Measurements from ENCODE around the gene SLC37A3.
"Not testable (repeated sequence)": the region's sequence is repeated elsewhere in the genome, so short reads cannot be mapped to it uniquely, and the experiment has no call there.

The SLC37A3 gene

GRCh38 chr7:140345426-140345825 is 52.9 kb downstream of the SLC37A3 start:
- DNase-seq: no peak

- no peak for DNase-seq
Observed at GRCh38 chr7:140342727-140343514, 55.4 kb downstream of the SLC37A3 start.

GRCh38 chr7:140338959-140339358 is 59.4 kb downstream of the SLC37A3 start:
- DNase-seq: not testable (repeated sequence)

GRCh38 chr7:140334341-140335057 is 63.8 kb downstream of the SLC37A3 start:
- DNase-seq: no peak

GRCh38 chr7:140333686-140334085 is 64.6 kb downstream of the SLC37A3 start:
- no peak for DNase-seq

- no peak for DNase-seq
Observed at GRCh38 chr7:140333223-140333622, 65.1 kb downstream of the SLC37A3 start.

- no peak for DNase-seq
Observed at GRCh38 chr7:140330595-140330994, 67.7 kb downstream of the SLC37A3 start.

- no peak for DNase-seq
Observed at GRCh38 chr7:140330128-140330527, 68.2 kb downstream of the SLC37A3 start.

GRCh38 chr7:140327261-140327661 is 71.1 kb downstream of the SLC37A3 start:
- no peak for DNase-seq

GRCh38 chr7:140326116-140326928 is 72.0 kb downstream of the SLC37A3 start:
- DNase-seq: peak; percentile 48

GRCh38 chr7:140325600-140325999 is 72.7 kb downstream of the SLC37A3 start:
- DNase-seq: no peak

- no peak for DNase-seq
Observed at GRCh38 chr7:140324714-140325113, 73.6 kb downstream of the SLC37A3 start.

GRCh38 chr7:140322759-140323158 is 75.6 kb downstream of the SLC37A3 start:
- DNase-seq: no peak

- not testable (repeated sequence) for DNase-seq
Observed at GRCh38 chr7:140320078-140320477, 78.3 kb downstream of the SLC37A3 start.

- no peak for DNase-seq
Observed at GRCh38 chr7:140317999-140318398, 80.3 kb downstream of the SLC37A3 start.

GRCh38 chr7:140317597-140317996 is 80.7 kb downstream of the SLC37A3 start:
- DNase-seq: no peak

- DNase-seq: no peak
Observed at GRCh38 chr7:140316165-140316661, 82.1 kb downstream of the SLC37A3 start.

- no peak for DNase-seq
Observed at GRCh38 chr7:140315498-140316164, 82.7 kb downstream of the SLC37A3 start.

GRCh38 chr7:140314573-140315480 is 83.5 kb downstream of the SLC37A3 start:
- DNase-seq: no peak

- DNase-seq: no peak
Observed at GRCh38 chr7:140312141-140312846, 86.0 kb downstream of the SLC37A3 start.

GRCh38 chr7:140311128-140311527 is 87.2 kb downstream of the SLC37A3 start:
- DNase-seq: not testable (repeated sequence)
